ENCODE measurements around the gene S100A14.

Gene S100A14

DNA sequence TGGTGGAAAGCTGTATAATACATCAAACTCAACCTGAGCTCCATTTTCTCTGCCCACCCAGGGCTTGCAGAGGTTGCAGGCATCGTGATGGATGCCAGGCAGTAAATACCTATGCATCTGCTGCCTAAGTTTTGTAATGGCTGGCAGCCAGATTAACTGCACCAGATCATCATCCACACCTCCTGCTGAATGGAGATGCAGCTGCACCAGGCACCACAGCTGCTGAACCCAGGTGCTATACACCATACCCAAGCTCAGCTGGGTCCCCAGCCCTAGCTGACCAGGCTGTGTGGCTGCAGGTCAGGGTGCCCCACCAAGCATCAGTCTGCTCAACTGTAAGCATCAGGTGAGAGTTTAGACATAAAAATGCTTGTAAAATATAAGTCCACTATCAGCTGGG lies 35.6 kb upstream of the S100A14 start:
- Histone ChIP-seq H3K36me3 (ENCODE audit: control insufficient read depth, insufficient read depth, low read length) (no peaks in the 10 kb centered on the region), H3K27ac (ENCODE audit: insufficient read depth, low read depth, low read length, poor library complexity, severe bottlenecking) (no peak overlapping the region), H3K9me3 (ENCODE audit: control insufficient read depth, low read length) (no peaks in the 10 kb centered on the region), H3K27me3 (ENCODE audit: control insufficient read depth, insufficient read depth, low read length, poor library complexity, severe bottlenecking) (no peaks in the 10 kb centered on the region), H3K4me1 (ENCODE audit: control insufficient read depth, insufficient read depth, low read length) (no peaks in the 10 kb centered on the region), H3K4me3 (ENCODE audit: insufficient read depth, low read depth, low read length) (no peak overlapping the region)
- 94 to 96% methylated on average over 1 of the region's 1 CpG for WGBS, 2 experiments

DNA sequence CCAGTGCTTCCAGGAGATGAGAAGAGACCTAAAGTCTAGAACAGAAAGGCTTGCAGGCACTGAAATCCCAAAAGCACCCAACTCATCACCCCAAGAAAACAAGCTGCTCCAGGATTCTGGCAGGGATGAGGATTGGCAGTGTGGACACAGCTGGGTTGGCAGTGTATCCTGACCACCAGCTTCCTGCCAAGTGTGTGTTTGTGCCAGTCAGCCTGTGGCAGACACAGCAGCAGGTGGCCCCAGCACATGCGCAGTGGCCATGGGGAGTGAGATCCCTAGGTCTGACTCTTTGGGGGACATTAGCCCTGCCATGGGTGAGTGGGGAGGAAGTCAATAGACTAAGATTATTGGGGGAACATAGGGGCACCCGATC lies 33.7 kb upstream of the S100A14 start:
- WGBS, 2 experiments = 92 to 93% methylated on average over 2 of the region's 2 CpGs
- H3K4me3 ChIP-seq (ENCODE audit: insufficient read depth, low read depth, low read length) = no peak overlapping the region
- H3K36me3 ChIP-seq (ENCODE audit: control insufficient read depth, insufficient read depth, low read length) = peaks cover 10% of the 10 kb centered on the region
- no peak overlapping the region for H3K27ac ChIP-seq (ENCODE audit: insufficient read depth, low read depth, low read length, poor library complexity, severe bottlenecking)
- no peaks in the 10 kb centered on the region for H3K27me3 ChIP-seq (ENCODE audit: control insufficient read depth, insufficient read depth, low read length, poor library complexity, severe bottlenecking)
- no peaks in the 10 kb centered on the region for H3K4me1 ChIP-seq (ENCODE audit: control insufficient read depth, insufficient read depth, low read length)
- no peaks in the 10 kb centered on the region for H3K9me3 ChIP-seq (ENCODE audit: control insufficient read depth, low read length)

DNA sequence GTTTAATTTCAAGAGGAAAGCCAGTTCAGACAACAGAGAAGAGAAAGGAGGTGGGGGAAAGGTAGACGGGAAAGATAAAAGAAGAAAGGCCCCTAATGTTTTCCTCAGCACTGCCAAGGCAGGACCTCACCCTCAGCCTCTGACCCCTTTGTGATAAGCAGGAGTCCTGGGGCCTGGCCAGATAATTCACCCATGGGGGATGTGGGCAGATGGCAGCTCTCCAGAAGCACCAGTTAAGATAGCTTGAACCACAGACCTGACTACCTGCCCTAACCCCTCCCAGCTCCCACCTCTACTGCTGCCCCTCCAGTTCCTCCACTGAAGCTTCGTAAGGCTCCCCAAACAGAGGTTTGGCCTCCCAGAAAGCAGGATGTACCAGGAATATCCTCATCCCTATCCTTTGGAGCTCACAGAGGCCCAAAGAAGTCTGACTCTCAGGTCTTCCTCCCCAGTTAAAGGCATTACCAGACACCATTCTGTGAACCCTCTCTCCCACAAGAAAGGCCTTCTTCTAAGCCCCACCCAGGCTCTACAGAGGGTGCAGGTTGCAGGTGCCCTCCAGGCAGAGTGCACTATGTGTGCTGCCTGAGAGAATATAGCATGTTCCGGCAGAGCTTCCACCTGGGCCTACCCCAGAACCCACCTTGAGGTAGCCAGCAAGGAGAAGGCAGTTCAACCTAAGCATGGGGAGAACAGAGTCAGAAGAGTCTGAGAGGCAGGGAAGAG lies 33.2 kb upstream of the S100A14 start:
- Histone ChIP-seq H3K27me3 (ENCODE audit: control insufficient read depth, insufficient read depth, low read length, poor library complexity, severe bottlenecking) (no peaks in the 10 kb centered on the region), H3K9me3 (ENCODE audit: control insufficient read depth, low read length) (no peaks in the 10 kb centered on the region), H3K4me3 (ENCODE audit: insufficient read depth, low read depth, low read length) (no peak overlapping the region), H3K36me3 (ENCODE audit: control insufficient read depth, insufficient read depth, low read length) (peaks cover 11% of the 10 kb centered on the region), H3K27ac (ENCODE audit: insufficient read depth, low read depth, low read length, poor library complexity, severe bottlenecking) (no peak overlapping the region), H3K4me1 (ENCODE audit: control insufficient read depth, insufficient read depth, low read length) (no peaks in the 10 kb centered on the region)
- WGBS, 2 experiments = 57 to 62% methylated on average over 3 of the region's 3 CpGs

GRCh38 chr1:153648000-153648643 lies 32.0 kb upstream of the S100A14 start:
- Histone ChIP-seq H3K9me3 (ENCODE audit: control insufficient read depth, low read length) (no peaks in the 10 kb centered on the region), H3K4me1 (ENCODE audit: control insufficient read depth, insufficient read depth, low read length) (no peaks in the 10 kb centered on the region)
- WGBS, 2 experiments = 80 to 86% methylated on average over 10 of the region's 10 CpGs

DNA sequence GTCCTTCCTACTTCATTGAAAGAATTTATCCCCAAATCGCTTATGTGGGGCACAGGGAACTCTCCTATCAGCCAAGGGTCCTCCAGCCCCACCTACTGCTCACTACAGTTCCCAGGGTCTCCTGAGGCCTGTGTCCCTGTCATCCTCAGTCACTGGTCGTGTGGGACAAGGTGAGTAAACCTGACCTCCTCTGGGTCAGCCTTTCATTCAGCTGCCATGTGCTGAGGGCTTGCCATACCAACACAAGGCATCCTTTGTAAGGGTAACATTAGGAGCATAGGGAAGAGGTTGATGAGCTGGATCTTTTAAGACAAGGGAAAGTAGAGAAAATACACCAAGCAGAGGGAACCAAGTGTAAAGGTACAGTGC lies 31.2 kb upstream of the S100A14 start:
- no peak overlapping the region for H3K4me3 ChIP-seq (ENCODE audit: insufficient read depth, low read depth, low read length)
- peaks cover 27% of the 10 kb centered on the region for H3K36me3 ChIP-seq (ENCODE audit: control insufficient read depth, insufficient read depth, low read length)
- H3K9me3 ChIP-seq (ENCODE audit: control insufficient read depth, low read length) = no peaks in the 10 kb centered on the region
- H3K4me1 ChIP-seq (ENCODE audit: control insufficient read depth, insufficient read depth, low read length) = no peaks in the 10 kb centered on the region
- whole genome bisulfite sequencing, 2 experiments = 66 to 68% methylated on average over 2 of the region's 2 CpGs
- H3K27me3 ChIP-seq (ENCODE audit: control insufficient read depth, insufficient read depth, low read length, poor library complexity, severe bottlenecking) = no peaks in the 10 kb centered on the region
- no peak overlapping the region for H3K27ac ChIP-seq (ENCODE audit: insufficient read depth, low read depth, low read length, poor library complexity, severe bottlenecking)

More at GRCh38 chr1:153648000-153648643, 32.0 kb upstream of the S100A14 start:
- H3K4me3 ChIP-seq (ENCODE audit: insufficient read depth, low read depth, low read length) = no peak overlapping the region
- H3K27me3 ChIP-seq (ENCODE audit: control insufficient read depth, insufficient read depth, low read length, poor library complexity, severe bottlenecking) = no peaks in the 10 kb centered on the region
- no peak overlapping the region for H3K27ac ChIP-seq (ENCODE audit: insufficient read depth, low read depth, low read length, poor library complexity, severe bottlenecking)
- H3K36me3 ChIP-seq (ENCODE audit: control insufficient read depth, insufficient read depth, low read length) = peaks cover 19% of the 10 kb centered on the region

DNA sequence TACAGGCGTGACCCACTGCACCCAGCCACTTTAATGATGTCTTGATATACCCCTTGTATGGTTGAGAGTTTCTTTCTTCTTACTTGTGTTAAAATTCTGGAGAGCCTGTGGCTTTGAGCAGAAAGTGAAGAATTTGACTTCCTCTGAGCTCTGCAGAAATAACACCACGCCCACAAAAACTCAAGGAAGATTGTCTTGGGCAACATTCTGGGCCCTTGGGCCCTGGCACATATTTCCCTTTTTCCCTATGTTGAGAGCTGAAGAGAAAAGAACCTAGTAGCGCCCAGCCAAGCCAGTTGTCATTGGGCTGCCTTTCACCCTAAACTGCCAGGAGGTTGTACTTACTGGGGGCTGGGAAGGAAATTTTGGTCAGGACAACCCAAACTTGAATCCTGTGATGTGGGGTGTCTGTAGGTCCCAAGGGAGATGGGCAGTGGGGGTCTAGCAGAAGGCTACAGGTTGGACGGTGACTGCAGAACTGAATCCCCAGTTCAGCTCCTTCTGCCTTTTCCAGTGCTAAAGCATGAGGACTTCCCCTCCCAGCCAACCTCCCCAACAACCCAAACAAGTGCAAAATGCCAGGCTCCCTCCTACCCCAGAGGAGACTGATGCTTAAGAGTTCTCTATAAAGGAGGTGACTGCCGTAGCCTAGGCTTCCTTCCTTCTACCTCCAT lies 30.7 kb upstream of the S100A14 start:
- Histone ChIP-seq H3K4me3 (ENCODE audit: insufficient read depth, low read depth, low read length) (no peak overlapping the region), H3K27ac (ENCODE audit: insufficient read depth, low read depth, low read length, poor library complexity, severe bottlenecking) (no peak overlapping the region), H3K4me1 (ENCODE audit: control insufficient read depth, insufficient read depth, low read length) (no peaks in the 10 kb centered on the region), H3K36me3 (ENCODE audit: control insufficient read depth, insufficient read depth, low read length) (peaks cover 32% of the 10 kb centered on the region), H3K9me3 (ENCODE audit: control insufficient read depth, low read length) (no peaks in the 10 kb centered on the region), H3K27me3 (ENCODE audit: control insufficient read depth, insufficient read depth, low read length, poor library complexity, severe bottlenecking) (no peaks in the 10 kb centered on the region)
- WGBS, 2 experiments = 89 to 94% methylated on average over 5 of the region's 5 CpGs

- H3K36me3 ChIP-seq (ENCODE audit: control insufficient read depth, insufficient read depth, low read length) = peaks cover 61% of the 10 kb centered on the region
- no peak overlapping the region for H3K27ac ChIP-seq (ENCODE audit: insufficient read depth, low read depth, low read length, poor library complexity, severe bottlenecking)
- no peaks in the 10 kb centered on the region for H3K27me3 ChIP-seq (ENCODE audit: control insufficient read depth, insufficient read depth, low read length, poor library complexity, severe bottlenecking)
- H3K9me3 ChIP-seq (ENCODE audit: control insufficient read depth, low read length) = no peaks in the 10 kb centered on the region
- no peak overlapping the region for H3K4me3 ChIP-seq (ENCODE audit: insufficient read depth, low read depth, low read length)
- no peaks in the 10 kb centered on the region for H3K4me1 ChIP-seq (ENCODE audit: control insufficient read depth, insufficient read depth, low read length)
Observed at GRCh38 chr1:153643816-153644215, 27.7 kb upstream of the S100A14 start.

DNA sequence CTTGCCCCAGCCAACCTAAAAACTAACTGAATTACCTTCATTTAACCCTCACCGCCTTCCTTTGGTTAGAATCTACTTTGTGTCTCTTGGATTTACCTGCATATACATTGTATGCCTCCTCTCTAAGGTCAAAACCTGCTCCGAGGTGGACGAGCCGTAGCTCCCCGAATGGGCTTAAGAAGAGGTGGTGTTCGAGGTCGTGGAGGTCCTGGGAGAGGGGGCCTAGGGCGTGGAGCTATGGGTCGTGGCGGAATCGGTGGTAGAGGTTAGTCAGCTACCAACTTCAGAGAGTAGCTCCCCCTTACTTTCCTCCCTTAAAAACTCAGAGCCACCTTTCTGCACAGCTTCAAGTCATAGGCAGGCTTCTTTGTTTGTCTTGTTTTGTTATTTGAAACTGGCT lies 27.0 kb upstream of the S100A14 start:
- no peaks in the 10 kb centered on the region for H3K4me1 ChIP-seq (ENCODE audit: control insufficient read depth, insufficient read depth, low read length)
- no peak overlapping the region for H3K4me3 ChIP-seq (ENCODE audit: insufficient read depth, low read depth, low read length)
- H3K36me3 ChIP-seq (ENCODE audit: control insufficient read depth, insufficient read depth, low read length) = peaks cover 68% of the 10 kb centered on the region
- no peak overlapping the region for H3K27ac ChIP-seq (ENCODE audit: insufficient read depth, low read depth, low read length, poor library complexity, severe bottlenecking)
- no peaks in the 10 kb centered on the region for H3K27me3 ChIP-seq (ENCODE audit: control insufficient read depth, insufficient read depth, low read length, poor library complexity, severe bottlenecking)
- H3K9me3 ChIP-seq (ENCODE audit: control insufficient read depth, low read length) = no peaks in the 10 kb centered on the region
- 93 to 96% methylated on average over 11 of the region's 11 CpGs for WGBS, 2 experiments

GRCh38 chr1:153642161-153642560 lies 26.0 kb upstream of the S100A14 start:
- WGBS, 2 experiments = 93 to 99% methylated on average over 10 to 11 of the region's 11 CpGs
- H3K36me3 ChIP-seq (ENCODE audit: control insufficient read depth, insufficient read depth, low read length) = peaks cover 75% of the 10 kb centered on the region
- no peaks in the 10 kb centered on the region for H3K9me3 ChIP-seq (ENCODE audit: control insufficient read depth, low read length)
- no peak overlapping the region for H3K4me3 ChIP-seq (ENCODE audit: insufficient read depth, low read depth, low read length)
- H3K27ac ChIP-seq (ENCODE audit: insufficient read depth, low read depth, low read length, poor library complexity, severe bottlenecking) = no peak overlapping the region
- H3K27me3 ChIP-seq (ENCODE audit: control insufficient read depth, insufficient read depth, low read length, poor library complexity, severe bottlenecking) = no peaks in the 10 kb centered on the region
- no peaks in the 10 kb centered on the region for H3K4me1 ChIP-seq (ENCODE audit: control insufficient read depth, insufficient read depth, low read length)

GRCh38 chr1:153640861-153641260 lies 24.7 kb upstream of the S100A14 start:
- H3K27ac ChIP-seq (ENCODE audit: insufficient read depth, low read depth, low read length, poor library complexity, severe bottlenecking) = no peak overlapping the region
- H3K9me3 ChIP-seq (ENCODE audit: control insufficient read depth, low read length) = no peaks in the 10 kb centered on the region
- H3K36me3 ChIP-seq (ENCODE audit: control insufficient read depth, insufficient read depth, low read length) = peaks cover 83% of the 10 kb centered on the region
- no peak overlapping the region for H3K4me3 ChIP-seq (ENCODE audit: insufficient read depth, low read depth, low read length)
- 81 to 82% methylated on average over 6 of the region's 6 CpGs for WGBS, 2 experiments
- no peaks in the 10 kb centered on the region for H3K27me3 ChIP-seq (ENCODE audit: control insufficient read depth, insufficient read depth, low read length, poor library complexity, severe bottlenecking)
- H3K4me1 ChIP-seq (ENCODE audit: control insufficient read depth, insufficient read depth, low read length) = no peaks in the 10 kb centered on the region
